HG02943 (cell line): ENCODE data around the gene CFAP97D2.
"Not testable (repeated sequence)": the region's sequence is repeated elsewhere in the genome, so short reads cannot be mapped to it uniquely, and the experiment has no call there.

Source experiments
- ATAC-seq: cut with Tn5 transposase; IDR thresholded peaks from one replicate; pipeline ENCODE4 v1.9.1; 2021; ENCODE audit warnings: mild to moderate bottlenecking, low read depth, moderate library complexity; ENCODE audit not compliant: unreplicated experiment

The CFAP97D2 gene

GRCh38 chr13:114142640-114143490 lies 36.2 kb upstream of the CFAP97D2 start:
- no peak for ATAC-seq

GRCh38 chr13:114143806-114144605 lies 35.1 kb upstream of the CFAP97D2 start:
- no peak for ATAC-seq

DNA sequence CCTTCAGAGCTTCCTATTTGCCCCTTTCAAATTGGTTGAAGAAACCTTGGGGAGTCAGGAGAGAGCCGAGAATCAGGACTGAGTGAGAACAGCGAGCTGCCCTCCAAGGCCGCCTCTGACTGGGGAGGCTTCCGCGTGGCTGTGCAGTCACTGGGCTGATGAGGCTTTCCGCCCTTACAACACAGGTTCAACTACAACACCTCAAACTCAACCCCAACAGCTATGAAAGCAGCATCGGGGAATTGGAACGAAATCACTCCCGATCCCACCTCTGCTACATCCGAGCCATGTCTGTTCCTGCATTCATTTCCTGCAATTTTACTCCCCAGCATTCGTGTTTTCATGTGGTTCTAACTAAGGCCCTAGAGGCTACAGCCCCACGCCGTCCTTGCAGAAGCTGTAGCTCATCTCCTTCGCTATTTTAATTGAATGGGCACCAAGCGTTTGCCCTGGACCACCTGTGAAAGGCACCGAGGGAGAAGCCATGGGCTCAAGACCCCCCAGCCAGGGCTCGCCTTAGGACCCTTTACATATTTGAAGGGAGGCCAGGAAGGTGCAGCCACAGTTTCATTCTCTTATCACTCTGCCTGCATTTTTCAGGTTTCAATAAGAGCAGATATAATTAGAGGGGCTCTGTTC lies 34.3 kb upstream of the CFAP97D2 start:
- ATAC-seq, result no peak

DNA sequence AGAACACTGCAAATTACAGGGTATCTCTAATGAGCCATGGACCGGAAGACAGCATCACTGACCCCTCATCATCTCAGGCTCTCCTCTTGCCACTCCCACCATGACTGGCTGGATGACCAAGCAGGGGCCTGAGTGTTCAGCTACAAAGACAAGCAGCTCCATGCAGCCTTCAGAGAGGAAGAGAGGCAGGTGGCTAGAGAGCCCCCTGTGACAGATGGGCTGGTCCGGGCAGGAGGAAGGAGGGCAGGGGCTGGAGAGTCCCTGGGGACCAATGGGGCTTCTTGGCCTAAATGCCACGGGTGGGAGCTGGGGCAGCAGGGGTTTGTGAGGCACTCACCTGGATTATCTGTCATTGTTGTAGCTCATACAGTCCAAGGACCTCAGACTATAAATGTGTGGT lies 33.8 kb upstream of the CFAP97D2 start:
- ATAC-seq, result no peak

DNA sequence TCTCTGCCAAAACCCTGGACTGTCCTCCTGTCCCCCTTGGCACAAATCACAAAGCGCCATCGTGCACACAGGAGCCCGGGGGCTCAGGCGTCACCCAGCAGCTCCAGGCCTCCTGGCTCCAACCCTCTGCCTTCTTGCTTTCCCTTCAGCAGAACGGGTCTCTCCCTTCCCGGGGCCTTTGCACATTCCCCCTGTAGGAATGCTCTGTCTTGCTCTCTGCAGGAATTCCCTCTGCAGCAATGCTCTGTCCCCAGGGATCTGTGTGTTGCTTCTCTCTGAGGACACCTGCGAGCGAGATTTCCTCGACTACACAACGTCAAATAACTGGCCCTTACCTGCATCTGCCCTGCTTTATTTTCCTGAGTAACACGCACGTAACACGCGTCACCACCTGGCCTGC lies 33.3 kb upstream of the CFAP97D2 start:
- ATAC-seq, result no peak

DNA sequence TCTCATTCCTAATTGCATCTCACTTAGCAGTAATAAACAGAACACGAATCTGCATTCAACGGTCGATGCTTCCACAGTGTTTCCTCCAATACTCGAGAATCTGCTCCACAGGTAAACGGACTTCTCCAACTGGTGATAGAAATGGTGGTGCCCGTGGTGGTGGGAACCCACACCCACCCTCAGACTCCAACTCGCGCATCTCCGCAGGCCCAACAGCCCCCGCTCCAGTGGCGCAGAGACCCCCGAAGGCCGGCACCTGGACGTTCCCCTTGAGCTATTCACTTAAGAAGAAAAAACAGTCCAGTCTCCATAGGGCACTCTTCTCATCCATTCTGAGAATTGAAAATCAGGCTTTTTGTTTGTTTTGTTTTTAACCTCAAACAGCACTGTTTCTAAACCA lies 32.9 kb upstream of the CFAP97D2 start:
- no peak for ATAC-seq

DNA sequence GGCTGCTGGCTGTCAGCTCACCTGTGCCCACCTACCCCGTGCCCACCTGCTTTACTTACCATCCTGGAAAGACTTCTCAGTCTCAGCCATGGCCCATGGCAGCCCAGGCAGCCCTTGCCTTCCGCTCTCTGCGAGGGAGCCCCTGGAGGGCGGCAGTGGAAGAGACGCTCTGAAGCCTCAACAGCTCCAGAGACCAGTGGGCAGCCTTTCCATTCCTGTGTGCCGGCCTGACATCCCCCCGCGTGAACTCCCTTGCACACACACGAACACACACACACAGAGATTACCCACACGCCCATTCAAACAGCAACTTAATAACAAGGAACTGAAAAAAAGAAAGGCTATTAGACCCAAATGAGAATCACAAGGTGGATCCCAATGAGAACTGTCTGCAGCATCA lies 32.4 kb upstream of the CFAP97D2 start:
- no peak for ATAC-seq

- ATAC-seq, result no peak
Measured at GRCh38 chr13:114147803-114148520, 31.1 kb upstream of the CFAP97D2 start.

DNA sequence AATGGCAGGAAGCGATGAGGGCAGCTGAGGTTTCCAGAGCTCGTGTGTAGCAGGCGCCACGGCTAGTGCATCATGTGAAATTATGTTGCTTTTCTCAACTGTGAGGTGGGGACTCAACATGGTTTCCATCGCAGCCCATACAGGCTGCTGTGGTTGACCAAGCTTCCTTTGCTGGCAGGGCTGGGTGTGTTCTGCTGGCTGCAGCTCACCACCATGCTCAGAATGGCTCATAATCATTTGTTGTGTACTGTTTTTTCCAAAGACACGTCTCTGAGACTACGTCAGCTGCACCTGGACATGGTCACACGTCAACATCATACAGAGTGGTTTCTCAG lies 30.6 kb upstream of the CFAP97D2 start:
- peak; percentile 78 for ATAC-seq

DNA sequence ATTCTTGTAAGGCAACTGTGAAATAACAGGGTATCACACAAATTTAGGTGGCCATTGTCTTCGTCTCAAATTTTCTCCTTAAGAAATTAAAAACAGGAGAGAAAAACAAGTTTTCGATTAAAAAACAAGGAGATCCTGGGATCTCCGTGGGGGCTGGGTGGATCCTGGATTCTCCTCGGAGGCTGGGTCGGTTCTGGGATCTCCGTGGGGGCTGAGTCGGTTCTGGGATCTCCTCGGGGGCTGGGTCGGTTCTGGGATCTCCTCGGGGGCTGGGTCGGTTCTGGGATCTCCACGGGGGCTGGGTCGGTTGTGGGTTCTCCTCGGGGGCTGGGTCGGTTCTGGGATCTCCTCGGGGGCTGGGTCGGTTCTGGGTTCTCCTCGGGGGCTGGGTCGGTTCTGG lies 30.2 kb upstream of the CFAP97D2 start:
- ATAC-seq, result not testable (repeated sequence)

DNA sequence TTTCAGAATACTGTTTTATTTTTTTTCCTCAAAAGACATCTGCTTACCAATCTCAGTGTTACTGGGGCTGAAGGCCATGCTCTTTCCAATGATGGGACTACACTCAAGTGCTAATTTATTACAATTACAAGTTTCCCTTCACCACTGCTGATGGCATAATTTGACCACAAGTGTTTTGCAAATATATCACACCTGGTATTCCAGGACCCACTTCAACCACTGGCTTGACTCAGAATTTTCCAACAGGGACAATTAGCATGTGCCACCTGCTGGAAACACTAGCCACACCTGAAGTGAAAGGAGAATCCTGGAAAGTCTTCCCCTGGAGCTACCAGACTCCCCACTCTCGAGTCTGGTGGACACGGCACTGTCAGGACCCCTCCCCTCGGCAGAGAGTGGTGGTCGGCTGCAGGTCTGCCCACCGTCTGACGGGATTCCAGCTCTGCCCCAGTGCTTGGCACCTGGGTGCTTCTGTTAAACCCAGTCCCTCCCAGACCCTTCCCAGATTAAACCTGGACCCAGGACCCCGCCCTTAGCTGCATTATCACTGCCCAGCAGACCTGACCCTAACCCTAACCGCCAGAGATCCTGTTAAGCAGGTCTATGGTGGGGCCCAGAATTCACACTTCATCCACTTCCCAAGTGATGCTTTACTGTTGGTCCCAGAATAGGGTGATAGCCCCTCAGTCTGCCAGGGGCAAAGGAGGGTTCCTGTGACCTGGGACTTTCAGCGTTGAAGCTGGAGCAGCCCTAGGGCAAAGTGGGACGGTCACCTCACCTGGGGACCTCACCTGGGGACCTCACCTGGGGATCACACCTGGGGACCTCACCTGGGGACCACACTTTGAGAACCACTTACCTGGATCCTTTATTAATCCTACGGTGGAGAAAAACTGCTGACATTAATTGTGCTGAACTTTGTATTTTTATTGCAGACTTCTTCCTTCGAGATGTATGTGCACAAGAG lies 29.0 kb upstream of the CFAP97D2 start:
- ATAC-seq, result no peak

DNA sequence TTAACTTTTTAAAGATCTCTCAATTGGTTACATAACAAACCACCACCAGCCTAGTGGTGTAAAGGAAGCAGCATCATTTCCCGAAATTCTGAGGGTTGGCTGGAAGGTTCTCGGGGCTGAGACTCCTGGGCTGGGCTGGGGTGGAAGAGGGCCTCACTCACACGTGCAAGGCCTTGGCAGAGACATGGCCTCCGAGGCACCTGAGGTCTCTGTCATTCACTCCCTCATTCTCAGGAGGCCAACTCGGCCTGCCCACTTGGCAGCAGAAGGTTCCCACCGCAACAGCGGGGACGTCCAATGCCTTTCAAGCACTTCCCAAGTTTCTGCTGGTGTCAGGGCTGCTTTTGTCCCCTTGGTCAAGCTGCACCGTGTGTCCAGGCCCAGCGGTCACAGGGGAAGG lies 28.0 kb upstream of the CFAP97D2 start:
- ATAC-seq, result no peak

DNA sequence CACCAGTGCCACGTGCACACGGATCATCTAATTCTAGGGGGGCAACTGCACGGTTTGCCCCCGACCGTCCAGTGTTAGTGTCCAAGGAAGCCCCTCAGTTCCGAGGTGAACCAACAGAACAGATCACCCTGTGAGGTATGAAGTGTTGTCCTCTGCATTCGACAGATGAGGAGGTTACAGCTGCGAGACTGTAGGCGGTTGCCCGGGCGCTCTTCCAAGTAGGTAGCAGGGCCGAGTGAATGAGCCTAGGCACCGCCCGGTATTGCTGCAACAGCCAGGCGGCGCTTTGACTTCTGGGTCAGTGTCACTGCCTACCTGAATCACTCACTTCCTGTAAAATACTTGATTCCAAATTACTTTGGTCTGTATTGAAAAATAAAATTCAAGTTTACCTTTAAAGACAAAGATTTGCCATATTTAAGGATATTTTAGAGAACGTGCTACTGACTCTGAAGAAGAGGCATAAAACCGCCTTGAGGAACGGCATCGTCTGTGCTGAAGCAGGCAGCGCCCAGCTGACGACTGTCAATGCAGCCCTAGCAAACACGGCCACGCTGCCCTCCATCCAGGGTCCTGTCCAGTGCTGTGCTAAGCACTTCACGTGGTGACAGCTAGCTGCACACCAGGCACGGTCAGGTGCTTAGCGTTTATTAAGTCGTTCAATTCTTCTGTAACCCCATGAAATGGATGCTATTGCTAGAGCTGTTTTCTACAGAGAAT lies 27.3 kb upstream of the CFAP97D2 start:
- ATAC-seq, result no peak

- ATAC-seq, result no peak
Measured at GRCh38 chr13:114152285-114152645, 26.8 kb upstream of the CFAP97D2 start.

DNA sequence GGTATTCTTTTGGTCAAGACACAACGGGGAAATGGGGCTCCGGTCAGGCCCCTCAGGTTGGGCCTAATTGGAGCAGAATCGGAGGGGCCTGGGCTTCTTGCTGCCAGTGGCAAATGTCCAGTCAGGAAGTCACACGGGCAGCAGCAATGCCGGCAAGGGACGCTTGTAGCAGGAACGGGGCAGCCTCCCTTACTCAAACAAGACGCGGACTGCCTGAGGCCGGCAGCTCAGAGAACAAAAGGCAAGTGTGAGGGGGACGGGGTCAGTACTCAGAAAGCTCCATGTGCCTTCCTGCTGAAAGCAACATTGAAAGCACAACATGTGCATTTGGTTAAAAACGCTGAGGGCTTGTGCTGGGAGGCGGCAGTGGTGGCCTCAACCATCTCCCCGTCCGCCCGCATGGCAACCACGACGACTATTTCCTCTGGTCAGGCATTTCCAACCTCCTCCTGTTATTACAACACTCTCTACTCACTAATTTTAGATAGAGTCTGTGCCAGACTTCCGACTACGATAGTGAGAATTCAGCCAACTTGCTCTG lies 26.2 kb upstream of the CFAP97D2 start:
- ATAC-seq, result no peak

DNA sequence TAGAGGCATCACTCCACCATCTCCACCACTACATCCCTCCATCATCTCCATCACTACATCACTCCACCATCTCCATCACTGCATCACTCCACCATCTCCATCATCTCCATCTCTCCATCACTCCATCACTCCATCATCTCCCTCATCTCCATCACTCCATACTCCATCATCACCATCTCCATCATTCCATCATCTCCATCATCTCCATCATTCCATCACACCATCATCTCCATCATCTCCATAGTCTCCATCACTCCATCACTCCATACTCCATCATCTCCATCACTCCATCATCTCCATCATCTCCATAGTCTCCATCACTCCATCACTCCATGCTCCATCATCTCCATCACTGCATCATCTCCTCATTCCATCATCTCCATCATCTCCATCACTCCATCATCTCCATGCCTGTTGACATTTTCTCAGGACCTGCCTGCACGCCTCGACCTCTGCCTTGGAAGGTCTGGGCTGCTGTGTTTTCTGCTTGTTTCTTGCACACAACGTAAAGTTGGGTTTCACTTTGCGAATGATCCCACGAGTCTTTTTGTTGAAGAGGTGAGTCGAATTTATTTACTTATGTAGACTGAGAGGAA lies 25.5 kb upstream of the CFAP97D2 start:
- ATAC-seq, result no peak

DNA sequence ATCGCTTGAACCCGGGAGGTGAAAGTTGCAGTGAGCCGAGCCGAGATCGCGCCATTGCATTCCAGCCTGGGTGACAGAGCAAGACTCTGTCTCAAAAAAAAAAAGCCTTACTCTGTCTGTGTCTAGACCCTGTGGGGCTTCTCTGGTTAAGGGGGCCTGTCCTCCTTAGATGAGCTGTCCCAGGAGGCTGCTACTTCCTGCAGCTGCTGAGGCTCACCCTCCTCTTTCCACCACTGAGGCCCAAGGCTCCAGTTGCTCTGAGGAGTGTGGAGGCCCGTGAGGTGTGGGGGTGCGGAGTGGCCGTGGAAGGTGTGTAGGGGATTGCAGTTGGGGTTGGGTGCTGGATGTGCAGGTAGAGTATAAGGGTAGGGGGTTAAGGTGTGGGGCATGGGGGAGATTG lies 24.6 kb upstream of the CFAP97D2 start:
- ATAC-seq, result no peak

DNA sequence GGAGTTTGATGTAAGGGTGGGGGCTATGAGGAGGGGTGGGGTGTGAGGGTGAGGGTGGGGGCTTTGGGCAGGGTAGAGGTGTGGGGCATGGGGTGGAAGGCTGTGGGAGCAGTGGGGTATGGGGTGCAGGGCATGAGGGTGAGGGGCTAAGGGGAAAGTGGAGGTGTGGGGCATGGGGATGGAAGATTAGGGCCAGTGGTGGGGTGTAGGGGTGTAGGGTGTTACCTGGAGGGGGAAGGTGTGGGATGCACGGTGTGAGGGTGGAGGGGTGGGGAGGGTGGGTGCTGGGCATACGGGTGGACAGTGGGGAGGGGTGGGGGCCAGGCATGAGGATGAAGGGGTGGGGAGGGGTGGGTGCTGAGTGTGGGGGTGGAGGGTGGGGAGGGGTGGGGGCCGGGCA lies 23.7 kb upstream of the CFAP97D2 start:
- ATAC-seq, result no peak
